GM18499 (cell line): ENCODE data around the gene CCDC106.

Experiments used
- ATAC-seq: cut with Tn5 transposase; IDR thresholded peaks from one replicate; pipeline ENCODE4 v1.9.1; 2021; ENCODE audit warnings: moderate number of reproducible peaks; ENCODE audit not compliant: insufficient read depth, unreplicated experiment

The CCDC106 gene

GRCh38 chr19:55679343-55680257 lies 31.6 kb downstream of the CCDC106 start:
- ATAC-seq, result no peak

- no peak for ATAC-seq
Measured at GRCh38 chr19:55680339-55681130, 32.5 kb downstream of the CCDC106 start.

- ATAC-seq, result no peak
Measured at GRCh38 chr19:55681131-55682092, 33.4 kb downstream of the CCDC106 start.

GRCh38 chr19:55683449-55684261 lies 35.6 kb downstream of the CCDC106 start:
- ATAC-seq, result no peak

GRCh38 chr19:55684946-55685681 lies 37.1 kb downstream of the CCDC106 start:
- ATAC-seq, result no peak

GRCh38 chr19:55685776-55686175 lies 37.8 kb downstream of the CCDC106 start:
- ATAC-seq, result no peak

GRCh38 chr19:55686311-55687050 lies 38.5 kb downstream of the CCDC106 start:
- ATAC-seq, result no peak

GRCh38 chr19:55687281-55688201 lies 39.5 kb downstream of the CCDC106 start:
- ATAC-seq, result no peak

GRCh38 chr19:55688422-55689218 lies 40.6 kb downstream of the CCDC106 start:
- no peak for ATAC-seq

GRCh38 chr19:55689411-55690108 lies 41.5 kb downstream of the CCDC106 start:
- no peak for ATAC-seq

- ATAC-seq, result no peak
Measured at GRCh38 chr19:55690109-55690768, 42.2 kb downstream of the CCDC106 start.

GRCh38 chr19:55690769-55691545 lies 42.9 kb downstream of the CCDC106 start:
- no peak for ATAC-seq

GRCh38 chr19:55691561-55692481 lies 43.8 kb downstream of the CCDC106 start:
- no peak for ATAC-seq
